ENCODE data around the gene PLPP4.

The PLPP4 gene

GRCh38 chr10:120457431-120458172, 575 bp downstream of the PLPP4 start:
- DNase-seq (ENCODE audit: low read depth) = no peak

DNA sequence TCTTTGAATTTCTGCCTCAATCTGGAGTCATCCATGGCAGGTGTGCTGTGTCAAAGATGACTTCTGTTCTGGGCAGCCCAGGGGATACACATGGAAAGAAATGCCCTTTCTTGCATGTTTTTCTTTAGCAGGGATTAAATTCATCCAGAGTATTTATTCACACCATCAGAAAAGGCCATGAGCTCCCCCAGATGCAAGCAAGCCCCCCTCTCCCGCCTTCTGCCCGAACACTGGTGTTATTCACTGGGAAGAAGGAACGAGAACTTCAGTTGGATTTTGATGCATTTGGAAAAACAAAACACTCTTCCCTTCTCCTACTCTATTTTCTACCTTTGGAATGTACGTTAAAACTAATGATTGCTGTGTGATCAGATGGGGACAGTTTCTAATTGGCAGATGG, 1.4 kb downstream of the PLPP4 start:
- no peak for DNase-seq (ENCODE audit: low read depth)

DNA sequence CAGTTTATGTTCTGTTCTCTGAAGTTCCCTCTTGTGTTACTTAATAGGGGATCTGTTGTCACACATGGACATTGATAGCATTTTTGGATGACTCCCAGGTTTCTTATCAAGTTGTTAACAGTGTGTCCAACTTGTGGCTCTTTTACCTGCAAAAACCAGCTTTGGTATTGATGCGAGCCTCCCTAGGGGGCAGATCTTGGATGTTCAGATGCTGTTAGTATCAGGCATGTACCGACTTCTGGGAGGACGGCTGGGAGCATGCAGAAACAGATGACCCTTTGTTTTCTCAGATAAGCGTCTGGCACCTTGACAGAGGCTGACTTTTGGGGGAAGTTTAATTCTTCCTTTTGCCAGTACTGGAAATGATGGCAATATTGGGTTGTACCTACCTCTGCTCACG, 2.2 kb downstream of the PLPP4 start:
- no peak for DNase-seq (ENCODE audit: low read depth)

DNA sequence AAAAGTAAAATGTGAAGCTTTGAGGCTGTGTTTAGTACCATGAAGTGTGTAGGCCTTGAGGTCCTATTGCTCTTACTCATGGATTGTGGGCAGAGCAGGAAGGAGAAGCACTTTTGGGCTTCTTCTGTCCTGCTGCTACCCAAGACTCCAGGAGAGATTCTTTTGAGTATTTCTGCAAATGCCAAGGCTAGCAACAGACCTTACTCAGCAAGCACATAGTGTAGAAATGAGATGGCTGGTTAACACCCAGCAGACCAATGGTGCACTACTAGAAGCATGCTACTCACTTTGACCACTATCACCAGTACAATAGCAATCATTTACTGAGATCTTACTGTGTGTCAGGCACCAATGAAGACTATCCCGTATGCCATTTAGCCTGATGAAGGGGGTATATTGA, 3.2 kb downstream of the PLPP4 start:
- no peak for DNase-seq (ENCODE audit: low read depth)

DNA sequence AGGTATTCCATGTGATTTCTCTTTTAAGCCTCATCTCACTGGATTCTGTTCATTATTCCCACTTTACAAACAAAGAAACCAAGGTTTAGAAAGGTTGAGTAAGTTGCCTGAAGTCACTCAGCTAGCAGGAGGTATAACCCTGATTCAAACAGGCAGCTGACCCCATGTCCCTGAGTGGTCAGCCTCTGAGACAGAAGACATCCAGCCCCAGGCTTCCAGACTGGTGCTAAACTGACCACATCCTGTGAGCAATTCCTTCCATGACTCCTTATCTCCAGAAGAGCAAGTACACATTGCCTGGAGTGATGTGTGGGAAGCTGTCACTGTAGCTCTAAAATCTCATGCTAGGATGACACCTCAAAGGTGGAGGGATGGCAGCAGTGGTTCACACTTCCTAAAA, 3.7 kb downstream of the PLPP4 start:
- DNase-seq (ENCODE audit: low read depth) = no peak

DNA sequence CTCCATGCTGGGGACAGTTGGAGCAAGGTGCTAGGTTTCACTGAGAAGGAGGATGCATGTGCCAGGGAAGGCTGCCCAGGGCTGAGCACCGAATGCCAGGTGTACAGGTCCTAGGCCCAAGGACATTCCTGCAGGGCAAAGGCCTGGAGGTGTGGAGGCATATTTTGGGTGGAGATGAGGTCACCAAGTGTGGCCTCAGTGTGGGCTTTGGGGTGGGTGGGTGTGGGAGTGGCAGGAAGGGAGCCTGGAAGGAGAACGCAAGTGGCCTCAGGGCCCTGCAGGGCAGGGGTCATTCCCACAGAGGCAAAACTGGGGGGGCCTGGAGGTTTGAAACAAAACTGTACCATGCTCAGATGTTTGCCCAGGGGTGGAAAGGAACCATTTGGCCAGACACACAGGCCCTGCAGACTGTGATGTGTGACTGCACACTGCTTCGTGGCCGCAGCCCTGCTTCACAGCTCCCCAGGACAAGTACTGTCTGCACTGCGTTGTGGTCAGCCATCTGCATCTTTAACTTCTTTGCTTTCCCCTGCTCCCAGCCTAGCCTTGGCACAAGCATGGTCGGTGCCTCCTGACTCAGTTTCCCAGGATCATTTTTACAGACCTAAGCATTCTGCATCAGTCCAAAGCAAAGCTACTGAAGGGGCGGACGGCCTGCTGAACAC, 5.1 kb downstream of the PLPP4 start:
- no peak for DNase-seq (ENCODE audit: low read depth)

GRCh38 chr10:120465138-120465537, 8.1 kb downstream of the PLPP4 start:
- DNase-seq (ENCODE audit: low read depth) = no peak

- no peak for DNase-seq (ENCODE audit: low read depth)
Observed at GRCh38 chr10:120466006-120466405, 9.0 kb downstream of the PLPP4 start.

- DNase-seq (ENCODE audit: low read depth) = no peak
Observed at GRCh38 chr10:120473593-120473992, 16.6 kb downstream of the PLPP4 start.

DNA sequence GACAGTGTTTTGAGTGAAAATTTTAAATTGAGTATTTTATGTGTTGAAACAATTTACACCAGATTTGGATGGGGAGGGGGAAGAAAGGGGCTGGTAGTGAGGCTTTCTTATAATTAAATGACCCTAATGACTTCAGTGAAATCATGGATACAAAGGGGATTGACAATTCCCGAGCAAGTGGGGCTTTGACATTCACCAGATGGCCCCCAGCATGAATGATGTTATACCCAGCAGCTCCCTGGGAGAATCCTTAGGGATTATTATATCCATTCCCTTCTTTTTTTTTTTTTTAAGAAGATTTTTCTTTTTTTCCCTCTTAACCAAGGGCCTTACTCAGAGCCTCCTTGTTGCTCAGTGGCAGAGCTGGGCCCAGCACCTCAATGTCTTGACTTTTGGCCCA, 17.9 kb downstream of the PLPP4 start:
- DNase-seq (ENCODE audit: low read depth) = no peak

- DNase-seq (ENCODE audit: low read depth) = no peak
Observed at GRCh38 chr10:120475844-120476791, 19.1 kb downstream of the PLPP4 start.

- DNase-seq (ENCODE audit: low read depth) = no peak
Observed at GRCh38 chr10:120477021-120477742, 20.2 kb downstream of the PLPP4 start.

- no peak for DNase-seq (ENCODE audit: low read depth)
Observed at GRCh38 chr10:120477743-120478141, 20.7 kb downstream of the PLPP4 start.

DNA sequence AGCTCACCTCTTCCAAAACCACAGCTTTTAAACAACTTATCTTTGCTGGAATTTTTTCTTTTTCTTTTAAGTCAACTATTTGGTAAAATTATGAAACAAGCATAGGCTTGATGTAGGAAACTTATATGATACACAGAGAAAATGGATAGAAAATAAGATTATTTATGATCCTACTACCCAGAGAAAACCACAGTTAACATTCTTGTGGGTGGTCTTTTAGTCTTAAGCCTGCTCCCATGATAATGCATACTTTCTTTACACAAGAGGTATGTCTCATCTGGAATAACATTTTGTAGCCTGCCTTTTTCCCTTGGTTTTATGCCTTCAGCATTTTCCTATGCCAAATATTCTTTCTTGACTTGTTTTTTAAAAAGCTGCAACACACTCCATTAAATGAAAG, 21.4 kb downstream of the PLPP4 start:
- DNase-seq (ENCODE audit: low read depth) = no peak

DNA sequence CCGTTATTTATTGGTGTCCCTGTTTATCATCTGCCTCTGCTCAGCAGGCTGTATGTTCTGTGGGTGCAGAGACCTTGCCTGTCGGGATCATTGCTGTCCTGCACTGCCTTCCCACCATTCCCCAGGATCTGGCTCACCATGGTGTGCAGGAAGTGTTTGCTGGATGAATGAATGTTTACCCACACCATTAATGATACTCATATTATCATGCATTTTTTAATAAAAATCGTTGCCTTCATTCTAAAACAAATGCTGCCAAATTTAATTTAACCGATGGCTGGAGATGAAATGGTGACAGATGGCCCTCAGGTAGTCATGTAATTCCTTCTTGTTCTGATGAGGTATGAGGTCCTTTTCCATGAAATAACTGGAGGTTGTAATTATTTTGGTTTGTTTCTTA, 22.5 kb downstream of the PLPP4 start:
- DNase-seq (ENCODE audit: low read depth) = no peak

DNA sequence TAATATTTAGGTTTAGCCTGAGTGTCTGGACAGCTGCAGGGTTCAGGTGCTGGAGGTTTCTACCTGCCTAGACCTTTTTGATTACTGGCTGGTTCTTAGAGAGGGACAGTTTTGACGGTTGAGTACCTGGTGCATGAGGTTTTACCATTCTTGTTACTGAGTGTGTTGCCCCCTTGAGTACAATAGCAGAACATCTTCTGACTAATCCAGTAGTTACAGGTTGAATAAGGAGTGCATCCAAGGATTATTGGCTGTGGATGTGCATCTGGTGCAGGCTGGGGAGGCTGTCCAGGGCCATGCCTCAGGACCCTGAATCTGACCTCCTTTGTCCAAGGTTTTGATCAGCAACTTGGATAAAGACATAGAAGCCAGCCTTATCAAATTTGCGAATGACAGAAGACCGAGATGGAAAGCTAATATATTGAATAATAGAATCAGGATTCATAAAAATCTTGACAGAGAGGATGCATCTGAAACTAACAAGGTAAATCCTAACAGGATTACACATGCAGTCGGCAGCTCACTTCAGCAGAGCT, 23.1 kb downstream of the PLPP4 start:
- DNase-seq (ENCODE audit: low read depth) = no peak

- DNase-seq (ENCODE audit: low read depth) = no peak
Observed at GRCh38 chr10:120480848-120481247, 23.8 kb downstream of the PLPP4 start.

DNA sequence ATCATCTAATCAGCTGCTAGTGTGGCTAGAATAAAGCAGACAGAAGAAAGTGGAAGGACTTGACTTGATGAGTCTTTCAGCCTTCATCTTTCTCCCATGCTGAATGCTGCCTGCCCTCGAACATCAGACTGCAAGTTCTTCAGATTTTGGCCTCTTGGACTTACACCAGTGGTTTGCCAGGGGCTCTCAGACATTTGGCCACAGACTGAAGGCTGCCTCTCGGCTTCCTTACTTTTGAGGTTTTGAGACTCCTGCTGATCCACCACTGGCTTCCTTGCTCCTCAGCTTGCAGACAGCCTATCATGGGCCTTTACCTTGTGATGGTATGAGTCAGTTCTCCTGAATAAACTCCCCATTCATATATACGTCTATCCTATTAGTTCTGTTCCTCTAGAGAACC, 26.0 kb downstream of the PLPP4 start:
- DNase-seq (ENCODE audit: low read depth) = no peak

DNA sequence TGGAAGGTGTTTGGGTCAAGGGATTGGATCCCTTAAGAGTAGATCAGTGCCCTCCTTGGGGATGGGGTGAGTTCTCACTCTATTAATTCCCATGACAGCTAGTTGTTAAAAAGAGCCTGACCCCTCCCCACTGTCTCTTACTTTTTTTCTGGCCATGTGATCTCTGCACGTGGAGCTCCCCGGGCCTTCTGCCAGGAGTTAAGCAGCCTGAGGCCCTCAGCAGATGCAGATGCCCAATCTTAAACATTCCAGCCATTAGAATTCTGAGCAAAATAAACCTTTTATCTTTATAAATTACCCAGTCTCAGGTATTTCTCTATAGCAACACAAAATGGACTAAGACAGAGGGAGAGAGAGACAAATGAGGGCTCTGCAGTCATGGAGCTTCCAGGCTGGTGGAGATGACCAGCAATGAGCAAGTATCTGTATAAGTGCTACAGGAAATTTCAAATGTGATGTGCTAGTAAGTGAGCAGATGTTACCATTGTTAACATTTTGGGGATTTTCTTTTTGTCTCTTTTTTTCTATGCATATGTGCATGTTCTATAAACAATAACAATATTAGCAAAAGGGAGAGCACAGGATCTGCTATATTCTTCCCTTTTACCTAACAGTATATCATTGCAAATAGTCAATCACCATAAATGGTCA, 26.7 kb downstream of the PLPP4 start:
- DNase-seq (ENCODE audit: low read depth) = no peak

GRCh38 chr10:120485946-120486345, 28.9 kb downstream of the PLPP4 start:
- DNase-seq (ENCODE audit: low read depth) = no peak

DNA sequence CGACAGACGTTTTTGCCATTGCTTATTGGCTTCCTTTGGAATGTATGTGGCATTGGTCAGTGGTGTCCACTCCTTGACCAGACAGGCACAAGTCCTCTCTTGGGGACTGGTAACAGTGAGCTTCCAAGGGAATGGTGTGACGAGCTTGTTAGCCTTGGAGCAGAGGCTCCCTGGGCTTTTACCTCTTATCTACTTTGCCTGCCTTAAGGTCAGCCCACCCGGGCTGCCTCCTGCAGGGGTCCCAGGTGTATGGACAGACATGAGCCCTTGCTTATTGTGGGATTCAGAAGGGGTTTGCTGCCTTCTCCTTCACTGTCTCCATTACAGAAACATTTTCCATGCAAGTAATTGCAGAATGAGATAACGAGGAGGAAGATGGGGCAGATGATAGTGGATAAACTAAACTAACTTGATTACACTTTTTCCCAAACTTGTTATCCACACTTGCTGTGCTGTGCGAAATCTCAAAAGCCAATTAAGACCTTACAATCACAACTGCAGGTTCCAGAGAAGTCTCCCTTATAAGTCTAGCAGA, 29.7 kb downstream of the PLPP4 start:
- no peak for DNase-seq (ENCODE audit: low read depth)
